SK-N-MC (cell line): Measurements from ENCODE around the gene LOXL4.

Source experiments
- DNase-seq: peaks from one replicate; pipeline ENCODE4 v3.0.0-alpha.2; 2011; ENCODE audit warnings: low read depth, low spot score
- H3K27ac ChIP-seq: fragments of 200-600 bp; sonication (generic); 2 replicates; pipeline ENCODE4 v1.5.1; 2016; ENCODE audit warnings: mixed run types
- H3K36me3 ChIP-seq: fragments of 200-600 bp; sonication (generic); 2 replicates; pipeline ENCODE4 v1.6.1; 2017; ENCODE audit warnings: antibody characterized with exemption, low read length, mixed read lengths; ENCODE audit not compliant: insufficient read depth
- H3K4me3 ChIP-seq: fragments of 200-600 bp; sonication (generic); 2 replicates; pipeline ENCODE4 v1.5.1; 2016
- H3K9ac ChIP-seq: fragments of 200-600 bp; sonication (generic); 2 replicates; pipeline ENCODE4 v1.8.0; 2017; ENCODE audit warnings: mixed run types, mixed read lengths; ENCODE audit not compliant: insufficient read length
- H3K9me3 ChIP-seq: fragments of 200-600 bp; sonication (generic); 2 replicates; pipeline ENCODE4 v1.6.1; 2017; ENCODE audit warnings: low read depth, mild to moderate bottlenecking, antibody characterized with exemption, low read length, moderate library complexity, mixed read lengths
- EZH2 ChIP-seq: fragments of 200-600 bp; sonication (generic); IDR thresholded peaks from one replicate; pipeline ENCODE4 v1.6.1; 2017; ENCODE audit warnings: antibody characterized with exemption
- FOXP2 ChIP-seq: optimal IDR thresholded peaks from 2 replicates; pipeline ENCODE3; 2011; ENCODE audit warnings: mild to moderate bottlenecking, moderate library complexity; ENCODE audit not compliant: insufficient read depth; ENCODE audit errors: extremely low read length, control extremely low read depth
- POLR2AphosphoS5 ChIP-seq: IDR thresholded peaks from 2 replicates; pipeline ENCODE4 v1.6.1; 2012; ENCODE audit warnings: mild to moderate bottlenecking, low read depth, low read length, borderline replicate concordance

The LOXL4 gene

GRCh38 chr10:98205351-98205750, 62.6 kb downstream of the LOXL4 start:
- no peak overlapping the region for H3K9ac ChIP-seq
- H3K36me3 ChIP-seq: 0 out of 2 replicates have a peak, but pooled peaks cover 4% of the 10 kb centered on the region
- no peak overlapping the region for H3K27ac ChIP-seq
- no peak overlapping the region for H3K4me3 ChIP-seq
- TF ChIP-seq FOXP2 (no peak), POLR2AphosphoS5 (no peak), EZH2 (no peak)
- H3K9me3 ChIP-seq: no peaks in the 10 kb centered on the region
- no peak for DNase-seq

- H3K36me3 ChIP-seq: no peaks in the 10 kb centered on the region
- no peak overlapping the region for H3K4me3 ChIP-seq
- no peaks in the 10 kb centered on the region for H3K9me3 ChIP-seq
- TF ChIP-seq FOXP2 (no peak), EZH2 (no peak), POLR2AphosphoS5 (no peak)
- no peak overlapping the region for H3K27ac ChIP-seq
- no peak overlapping the region for H3K9ac ChIP-seq
- DNase-seq: no peak
Observed at GRCh38 chr10:98202378-98202777, 65.6 kb downstream of the LOXL4 start.

- Histone ChIP-seq H3K27ac (no peak overlapping the region), H3K9me3 (no peaks in the 10 kb centered on the region), H3K36me3 (no peaks in the 10 kb centered on the region), H3K4me3 (no peak overlapping the region), H3K9ac (no peak overlapping the region)
- DNase-seq: no peak
- no peak for TF ChIP-seq FOXP2
- no peak for TF ChIP-seq EZH2
- TF ChIP-seq POLR2AphosphoS5: no peak
Observed at GRCh38 chr10:98201760-98202159, 66.2 kb downstream of the LOXL4 start.
